ENCODE data around the gene CKS2. TPM values are rescaled to one million over a fixed set of nuclear protein-coding genes. Genes with fewer than 3 reads are reported as not detected.

Gene CKS2
- total and polyA plus RNA-seq, 2 experiments from 2014 or later, result 70.5 to 108 TPM

- no peak for DNase-seq (ENCODE audit: low read depth in 1 of 2, low spot score in 1 of 2)
- H3K4me3 ChIP-seq, result no peak overlapping the region
- no peak for TF ChIP-seq CTCF (IDR thresholded peaks at IDR 0.05; ENCODE audit: low read depth, low read length)
These were observed 54.5 kb downstream of the CKS2 start for GRCh38 chr9:89365532-89365912.

More at GRCh38 chr9:89365532-89365912, 54.5 kb downstream of the CKS2 start:
- no peaks in the 10 kb centered on the region for H3K36me3 ChIP-seq
- no peak overlapping the region for H3K27ac ChIP-seq
- H3K4me1 ChIP-seq (ENCODE audit: low read depth), result peaks cover 9% of the 10 kb centered on the region
- no peaks in the 10 kb centered on the region for H3K27me3 ChIP-seq
- no peaks in the 10 kb centered on the region for H3K9me3 ChIP-seq (ENCODE audit: low read depth)

Other genes with a start within 250 kb of the CKS2 start
- 0.27 and 0.53 TPM in 2 replicates for gene SHC3, start 132.4 kb upstream of the CKS2 start, total RNA-seq
- 0.07 and 0.34 TPM in 2 replicates for gene SHC3, start 132.4 kb upstream of the CKS2 start, polyA plus RNA-seq
- 18.6 and 20.5 TPM in 2 replicates for gene SECISBP2, start 7.3 kb downstream of the CKS2 start, total RNA-seq
- 14.9 and 20.4 TPM in 2 replicates for gene SECISBP2, start 7.3 kb downstream of the CKS2 start, polyA plus RNA-seq
- gene SEMA4D, start 186.9 kb downstream of the CKS2 start, total RNA-seq, result 14.5 and 34.2 TPM in 2 replicates
- gene SEMA4D, start 186.9 kb downstream of the CKS2 start, polyA plus RNA-seq, result 16.5 and 28.2 TPM in 2 replicates